Mucosa of gallbladder (tissue), 1 donor: ENCODE results near the gene SLC25A26. TPM values are rescaled to one million over a fixed set of nuclear protein-coding genes. Genes with fewer than 3 reads are reported as not detected.
A peak's percentile ranks its signal among the peaks of the same experiment; 100 is the strongest.

Experiments
- DNase-seq: peaks from one replicate; pipeline ENCODE4 v3.0.0-alpha.2; 2020; ENCODE audit warnings: low spot score
- total RNA-seq: library from RNA; stranded (reverse); gene quantifications from one replicate; pipeline ENCODE4 v1.2.1, GENCODE V29; 2021
- donor health status: DM: no; HTN: no; CAD: no.

Gene SLC25A26
- total RNA-seq, 1 donor from 2014 or later = 17.1 TPM

DNA sequence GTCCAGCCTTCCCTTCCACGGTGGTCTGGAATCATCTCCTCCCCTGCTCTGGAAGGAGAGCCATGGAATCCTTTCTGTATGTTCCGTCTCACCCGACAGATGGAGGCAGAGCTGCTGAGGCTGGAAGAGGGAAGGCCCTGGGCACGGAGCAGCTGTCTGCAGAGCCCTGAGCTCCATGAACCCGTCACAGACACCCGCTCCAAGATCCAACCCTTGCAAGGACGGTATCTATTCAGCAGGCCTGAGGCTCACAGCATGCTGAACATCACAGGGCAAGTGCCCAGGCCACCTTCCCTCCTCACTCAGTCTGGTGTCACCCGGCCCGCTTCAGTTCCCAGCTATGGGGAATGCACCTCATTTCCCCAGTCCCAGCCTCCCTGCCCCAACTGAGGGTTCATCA lies 176.1 kb downstream of the SLC25A26 start:
- DNase-seq = no peak

DNA sequence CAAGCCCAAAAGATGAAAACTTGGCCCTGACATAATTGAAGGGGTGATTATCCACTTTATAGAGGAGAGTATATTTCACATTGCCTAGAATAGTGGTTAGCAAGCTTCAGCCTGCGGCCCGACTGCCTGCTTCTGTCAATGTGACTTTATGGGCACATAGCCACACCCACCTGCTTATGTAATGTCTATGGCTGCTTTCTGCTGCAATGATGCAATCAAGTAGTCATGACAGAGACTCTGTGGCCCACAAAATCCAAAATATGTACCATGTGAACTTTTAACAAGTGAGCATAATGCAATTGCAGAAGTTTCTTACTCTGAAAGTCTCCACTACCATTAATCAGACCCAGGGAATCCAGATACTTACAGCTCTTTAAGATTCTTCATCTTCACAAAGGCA lies 176.9 kb downstream of the SLC25A26 start:
- no peak for DNase-seq

DNA sequence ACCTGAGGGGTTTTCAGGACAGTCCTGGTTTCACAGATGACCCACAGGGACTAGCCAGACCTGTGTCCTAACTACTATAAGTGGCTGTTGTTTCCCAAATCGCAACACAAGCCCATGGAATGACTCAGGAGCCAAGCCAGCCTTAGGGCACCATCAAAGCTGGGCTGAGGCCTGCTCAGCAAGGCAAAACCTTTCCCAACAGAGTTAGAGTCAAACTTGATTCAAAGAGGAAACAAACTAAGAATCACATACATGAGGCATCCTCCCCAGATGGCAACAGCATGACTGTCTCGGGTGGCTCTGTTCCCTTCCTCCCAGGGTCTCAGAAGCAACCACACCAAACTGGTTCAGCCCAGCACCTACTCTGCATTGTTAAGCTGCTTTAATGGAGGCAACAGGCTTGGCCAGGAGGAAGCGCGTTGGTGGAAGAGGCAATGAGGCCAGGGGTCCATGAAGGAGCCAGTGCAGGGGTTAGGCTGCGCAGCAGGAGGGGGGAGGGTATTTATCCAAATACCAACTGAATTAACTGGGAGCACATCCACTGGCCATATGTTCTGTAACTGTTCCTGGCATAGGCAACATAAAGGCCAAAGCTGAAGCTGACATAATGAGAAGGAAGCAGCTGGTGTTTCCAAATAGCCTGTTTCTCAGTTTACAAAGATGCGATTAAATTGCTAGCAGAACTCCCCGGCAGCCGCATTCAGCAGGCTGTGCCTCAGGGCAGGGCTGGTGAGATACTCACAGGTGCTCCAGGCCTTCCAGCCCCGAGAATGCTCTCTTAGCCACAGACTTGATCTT lies 177.6 kb downstream of the SLC25A26 start:
- no peak for DNase-seq

DNA sequence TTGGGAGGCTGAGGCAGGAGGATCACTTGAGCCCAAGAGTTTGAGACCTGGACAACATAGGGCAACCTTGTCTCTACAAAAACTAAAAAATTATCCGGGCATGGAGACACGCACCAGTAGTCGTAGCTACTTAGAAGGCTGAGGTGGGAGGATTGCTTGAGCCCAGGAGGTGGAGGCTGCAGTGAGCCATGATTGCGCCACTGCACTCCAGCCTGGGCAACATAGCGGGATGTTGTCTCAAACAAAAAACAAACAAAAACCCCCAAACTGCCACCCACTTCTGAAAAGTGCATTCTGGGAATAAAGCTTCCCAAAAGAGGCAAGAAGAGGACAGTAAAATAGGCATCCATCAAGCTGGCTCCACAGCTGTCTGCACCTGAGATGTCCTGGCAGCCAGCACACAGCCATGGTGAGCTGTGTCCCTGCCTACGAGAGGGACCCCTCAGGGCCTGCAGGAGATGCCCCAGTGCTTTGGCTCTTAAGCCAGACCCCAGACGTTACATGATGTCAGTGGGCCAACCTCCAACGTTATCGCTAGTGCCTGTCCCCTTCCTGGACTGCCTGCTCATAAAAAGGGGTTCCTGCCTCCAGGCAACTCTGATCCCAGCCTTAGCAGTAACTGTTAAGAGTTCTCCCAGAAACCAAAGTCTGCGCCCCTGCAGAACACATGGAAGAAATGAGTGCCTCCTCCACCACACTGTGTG lies 178.9 kb downstream of the SLC25A26 start:
- DNase-seq = no peak

DNA sequence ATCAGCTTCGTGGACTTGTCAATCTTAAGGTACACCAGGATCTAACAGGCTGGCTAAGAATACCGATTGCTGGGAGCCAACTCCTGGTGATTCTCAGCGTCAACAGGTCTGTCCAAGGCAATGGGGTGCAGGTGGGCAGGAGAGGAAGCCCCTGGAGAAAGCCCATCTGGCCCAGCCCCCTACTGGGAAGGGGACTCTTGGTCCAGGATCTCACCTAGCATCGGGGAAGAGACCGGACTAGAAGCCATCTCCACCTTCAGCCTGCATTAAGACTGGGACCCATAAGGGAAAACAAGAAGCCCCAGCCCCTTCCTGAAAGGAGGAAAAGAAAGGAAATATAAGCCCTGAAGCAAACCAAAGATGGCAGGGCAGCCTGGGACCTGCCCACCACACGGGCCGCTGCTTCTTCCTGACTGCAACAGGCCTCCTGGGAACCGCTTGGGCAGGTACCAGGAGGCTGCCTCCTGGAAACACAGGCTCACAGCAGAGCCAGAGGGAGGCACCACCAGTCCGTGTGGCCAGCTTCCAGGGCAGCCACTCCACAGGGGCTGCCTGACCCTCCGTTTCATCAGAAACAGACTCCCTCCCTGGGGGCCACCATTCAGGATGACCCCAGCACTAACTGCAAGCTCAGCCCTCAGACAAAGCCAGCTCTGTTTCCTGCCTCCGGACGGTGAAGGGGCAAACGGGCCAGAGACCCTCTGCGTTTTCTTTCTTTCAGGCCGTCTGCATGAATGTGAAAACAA lies 179.8 kb downstream of the SLC25A26 start:
- no peak for DNase-seq

DNA sequence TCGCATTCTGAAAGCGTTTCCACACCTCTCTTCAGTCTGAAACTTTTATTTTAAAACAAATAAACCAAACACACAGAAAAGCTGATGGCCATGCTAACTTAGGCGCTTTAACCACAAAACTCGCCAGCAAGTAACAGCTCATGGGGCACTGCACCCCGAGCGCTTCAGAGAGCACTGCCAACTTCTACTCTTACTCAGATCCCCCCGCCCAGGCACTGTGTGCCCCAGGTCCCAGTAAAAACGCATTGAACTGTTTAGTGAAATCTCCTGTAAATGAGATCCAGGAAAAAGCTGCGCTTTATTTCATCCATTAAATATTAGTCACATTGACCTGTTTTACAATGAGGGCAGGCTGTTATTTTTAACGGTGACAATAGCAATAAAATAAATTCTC lies 180.4 kb downstream of the SLC25A26 start:
- no peak for DNase-seq

DNA sequence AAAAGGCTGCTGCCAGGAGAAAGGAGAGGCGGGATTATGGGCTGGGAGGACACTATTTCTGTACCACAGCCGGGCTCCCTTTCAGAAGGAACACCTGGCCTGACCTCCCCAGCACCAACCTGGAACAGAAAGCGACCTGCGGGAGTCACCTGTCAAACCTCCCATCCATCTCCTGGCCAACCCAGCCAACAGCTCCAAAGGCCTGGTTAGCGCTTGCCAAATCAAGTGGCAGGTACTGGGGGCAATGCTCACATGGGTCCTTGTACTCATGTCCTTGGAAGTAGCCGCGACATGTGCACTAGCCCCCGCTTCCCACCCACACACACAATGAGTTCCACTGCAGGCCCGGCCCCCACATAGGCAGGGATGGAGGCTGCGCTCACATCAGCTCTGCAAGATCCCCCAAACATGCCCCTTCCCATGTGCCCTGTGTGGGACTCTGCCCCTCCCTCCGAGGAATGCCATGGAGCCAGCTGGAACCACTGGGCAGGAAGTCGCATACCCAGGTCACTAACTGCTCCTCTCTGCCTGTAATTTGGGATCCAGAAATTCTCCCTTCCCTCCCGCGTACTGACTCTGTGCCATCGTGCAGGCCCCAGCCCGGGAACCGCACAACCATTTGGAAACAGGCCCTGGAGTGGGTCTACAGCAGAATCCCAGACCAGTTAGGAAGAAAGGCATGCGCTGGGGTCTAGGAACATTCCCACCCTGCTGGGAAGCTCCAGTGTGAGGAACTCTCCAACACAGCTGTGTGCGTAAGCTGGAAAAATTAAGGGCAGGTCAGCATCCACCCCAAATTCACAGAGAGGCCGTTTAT lies 181.1 kb downstream of the SLC25A26 start:
- no peak for DNase-seq

DNA sequence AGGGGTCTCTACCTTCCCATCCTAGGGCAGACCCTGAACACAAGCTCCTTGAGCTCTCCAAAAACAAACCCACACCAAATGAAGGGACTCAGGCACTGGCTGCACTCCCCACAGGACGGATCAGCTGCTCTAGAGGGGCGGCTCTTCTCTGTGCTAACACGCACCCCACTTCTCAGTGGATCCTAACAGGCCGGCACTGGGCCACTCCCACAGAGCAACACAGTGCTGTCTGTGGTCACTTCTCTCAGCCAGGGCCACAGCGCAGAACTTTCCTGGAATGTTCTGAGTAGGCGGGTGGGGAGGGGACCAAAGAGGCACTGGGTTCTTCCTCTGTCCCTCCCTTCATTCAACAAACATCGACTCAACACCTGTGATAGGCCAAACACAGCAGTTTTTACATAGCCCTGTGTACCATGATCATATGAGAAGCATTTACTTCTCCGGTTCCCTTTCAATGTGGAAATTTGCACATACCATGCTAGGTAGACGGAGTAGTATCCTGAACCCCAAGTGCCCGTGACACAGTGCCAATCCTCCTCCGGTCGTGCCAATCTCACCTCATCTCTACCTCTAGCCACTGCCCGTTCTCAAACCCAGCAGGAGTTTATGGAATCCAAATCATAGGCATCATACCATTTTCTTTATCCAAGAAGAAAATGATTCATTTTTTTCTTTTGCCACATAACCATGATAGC lies 181.9 kb downstream of the SLC25A26 start:
- DNase-seq = no peak

DNA sequence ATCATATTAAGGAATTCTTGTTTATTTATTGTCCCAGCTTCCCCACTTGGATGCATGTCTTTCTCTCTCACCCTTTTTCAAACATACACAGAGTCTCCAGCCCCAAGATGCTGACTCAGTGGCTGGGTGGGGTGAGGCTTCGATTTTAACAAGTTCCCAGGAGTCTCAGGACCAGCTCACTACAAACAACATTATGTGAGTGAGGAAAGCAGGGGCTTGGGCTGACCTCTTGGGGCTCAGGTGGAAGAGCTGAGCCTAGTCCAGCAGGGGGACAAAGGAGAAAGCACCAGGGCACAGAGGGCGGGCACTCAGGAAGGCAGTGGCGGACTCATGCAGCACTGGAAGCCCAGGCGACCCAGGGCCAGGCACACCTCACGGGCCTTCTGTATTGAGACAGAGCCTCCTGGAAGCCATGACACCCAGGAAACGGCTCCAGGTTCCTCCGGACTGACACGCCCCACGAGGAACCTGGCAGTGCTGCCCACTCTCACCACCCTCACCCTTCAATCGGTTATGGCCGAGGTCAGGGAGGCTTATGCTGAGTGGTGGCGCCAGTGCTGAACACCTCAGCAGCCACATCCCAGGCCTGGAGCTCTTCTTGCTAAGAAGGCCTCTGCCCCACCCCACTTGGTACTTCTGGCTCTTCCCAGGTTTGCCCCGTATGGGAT lies 182.7 kb downstream of the SLC25A26 start:
- no peak for DNase-seq

DNA sequence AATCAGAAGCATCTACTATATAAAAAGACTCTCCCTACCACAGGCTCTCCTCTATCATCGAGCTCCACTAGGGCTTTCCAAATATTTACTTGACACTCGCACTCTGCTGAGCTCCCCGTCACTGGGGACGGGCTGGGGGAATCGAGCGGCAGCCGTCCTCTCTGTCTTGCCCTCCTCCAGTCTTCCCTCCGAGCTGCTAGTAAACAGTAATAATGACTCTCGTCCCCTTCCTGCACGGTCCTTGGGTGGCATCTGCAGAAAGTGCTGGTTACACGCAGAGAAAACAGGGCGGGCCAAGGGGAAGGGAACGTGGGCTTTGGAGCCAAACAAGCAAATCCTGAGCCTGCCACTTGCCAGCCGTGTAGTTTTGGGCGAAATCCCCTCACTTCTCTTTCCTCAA lies 183.4 kb downstream of the SLC25A26 start:
- no peak for DNase-seq

DNA sequence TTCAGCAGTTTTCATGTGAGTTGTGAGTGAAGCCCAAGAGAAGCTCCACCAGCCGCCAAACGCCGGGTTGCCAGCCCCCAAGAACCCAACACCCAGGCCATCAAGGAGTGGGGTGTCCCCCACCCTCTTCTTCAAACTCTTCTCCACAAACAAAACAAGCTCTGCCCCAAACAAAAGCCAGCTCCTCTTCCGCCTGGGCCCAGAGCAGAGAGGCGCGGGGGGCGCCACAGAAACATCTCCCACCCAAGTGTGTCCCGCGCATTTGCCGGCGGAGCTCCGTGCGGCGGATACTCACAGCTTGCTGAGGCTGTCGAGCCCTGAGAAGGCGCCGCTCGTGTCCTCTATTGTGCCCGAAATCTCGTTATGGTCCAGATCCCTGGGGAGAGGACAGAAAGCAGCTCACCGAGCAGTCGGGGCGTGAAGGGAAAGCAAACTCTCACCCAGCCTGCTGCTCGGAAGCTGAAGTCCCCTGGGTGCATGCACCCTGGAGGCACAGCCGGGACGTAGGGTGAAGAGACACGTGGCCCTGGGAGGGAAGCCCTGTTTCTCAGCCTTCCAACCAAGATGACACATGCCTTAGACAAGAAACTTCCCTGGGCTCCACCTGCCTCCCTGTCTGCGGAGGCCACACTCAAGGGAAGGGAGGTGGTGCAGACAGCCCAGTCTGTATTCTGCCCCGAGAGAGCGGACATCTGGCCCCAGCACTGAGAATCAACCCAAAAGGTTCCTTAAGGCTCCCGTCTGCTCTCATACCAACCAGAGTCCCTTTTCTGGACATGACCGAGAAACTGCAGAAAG lies 184.3 kb downstream of the SLC25A26 start:
- DNase-seq = no peak

DNA sequence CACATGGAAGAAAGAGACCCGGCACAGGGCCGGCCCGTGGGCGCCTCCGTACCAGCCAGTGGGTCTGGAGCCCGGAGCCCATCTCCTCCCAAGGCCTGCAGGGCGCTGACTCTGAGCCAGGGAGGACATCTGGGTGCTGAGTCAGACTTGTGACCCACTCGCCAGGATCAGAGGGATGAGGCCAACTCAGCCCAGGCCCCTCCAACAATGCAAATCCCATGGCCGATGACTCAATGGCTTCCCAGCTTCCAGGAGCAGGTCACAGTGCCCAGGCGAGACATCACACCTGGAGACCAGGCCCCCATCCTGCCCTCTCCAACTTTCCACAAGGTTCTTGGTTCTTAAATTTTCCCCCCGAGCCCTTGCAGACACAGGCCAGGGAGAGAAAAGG lies 184.9 kb downstream of the SLC25A26 start:
- DNase-seq = no peak

DNA sequence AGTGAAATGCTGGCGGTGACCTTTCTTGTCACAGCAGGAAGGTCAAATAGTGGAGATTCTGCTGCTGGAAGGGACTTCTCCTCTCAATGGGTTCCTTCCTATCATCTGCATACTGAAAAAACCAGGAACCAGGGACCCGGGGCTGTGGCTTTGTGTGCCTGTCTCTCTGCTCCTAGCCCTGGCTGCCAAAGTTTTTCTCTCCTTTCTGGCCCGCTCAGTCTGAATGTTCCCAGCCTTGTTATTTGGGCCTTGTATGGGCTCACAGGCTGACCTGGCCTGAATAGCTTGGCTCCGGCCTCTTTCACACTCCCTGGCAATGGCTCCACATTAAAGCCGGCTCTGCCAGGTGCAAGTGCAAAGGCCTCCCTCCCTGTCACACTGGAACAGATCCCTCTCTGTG lies 185.4 kb downstream of the SLC25A26 start:
- no peak for DNase-seq

DNA sequence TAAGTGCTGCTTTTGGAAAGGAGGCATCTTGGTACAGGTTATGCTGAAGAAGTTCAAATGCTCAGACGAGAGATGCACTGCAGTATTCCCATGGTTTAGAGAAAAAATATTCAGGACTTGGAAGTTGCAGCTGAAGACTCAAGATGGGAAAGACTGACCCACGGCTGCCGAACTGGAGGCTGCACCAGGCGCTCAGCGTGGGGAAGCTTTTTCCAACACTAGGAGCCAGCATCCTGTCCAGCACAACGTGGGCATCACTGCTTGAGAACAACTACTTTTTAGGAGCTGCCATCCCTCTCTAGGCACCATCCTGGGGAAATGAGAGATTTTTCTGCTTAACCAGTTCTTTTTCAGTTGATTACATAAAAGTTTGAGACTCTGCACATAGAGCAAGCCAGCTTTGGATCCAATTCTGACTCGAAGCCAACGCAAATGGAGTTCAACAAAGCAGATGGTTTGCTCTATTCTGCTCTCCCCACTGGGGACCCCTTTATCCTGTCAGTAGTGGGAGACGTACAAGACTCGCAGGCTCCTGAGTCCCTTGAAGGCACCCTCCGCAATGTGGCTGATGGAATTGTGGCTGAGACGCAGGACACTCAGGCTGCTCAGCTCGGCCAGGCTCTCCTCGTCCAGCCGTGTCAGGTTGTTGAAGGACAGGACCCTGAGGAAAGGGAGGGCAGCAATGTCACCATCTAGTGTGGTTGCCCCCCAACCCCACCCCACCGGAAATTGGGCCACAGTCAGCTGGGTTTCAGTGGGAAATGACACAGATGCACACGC lies 186.2 kb downstream of the SLC25A26 start:
- no peak for DNase-seq

DNA sequence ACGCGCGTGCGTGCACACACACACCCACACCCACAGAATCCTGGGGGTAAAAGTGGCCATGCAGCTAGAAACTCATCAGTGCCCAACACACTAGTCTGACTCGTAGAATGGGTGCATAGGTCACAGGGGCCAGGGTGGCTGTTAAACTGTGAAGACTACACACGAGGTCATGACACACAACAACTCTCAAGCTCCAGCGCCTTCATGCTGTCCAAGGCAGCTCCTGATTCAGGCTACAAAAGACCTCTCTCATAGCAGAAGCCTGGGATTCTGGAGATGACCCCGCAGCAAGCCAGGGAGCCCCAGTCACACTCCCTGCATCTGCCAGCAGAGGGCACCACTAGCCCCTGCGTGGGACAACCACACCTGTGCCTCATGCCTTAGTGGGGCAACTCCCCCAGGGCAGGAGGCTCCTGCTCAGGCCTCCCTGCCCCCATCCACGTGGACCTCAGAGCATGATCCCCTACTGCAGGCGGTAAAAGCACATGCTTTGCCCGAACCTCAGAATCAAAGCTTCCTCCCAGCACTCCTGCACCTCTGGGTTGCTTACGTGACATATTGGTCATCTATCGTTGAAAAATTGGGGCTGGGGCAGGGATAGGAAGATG lies 186.9 kb downstream of the SLC25A26 start:
- peak; percentile 61 for DNase-seq

DNA sequence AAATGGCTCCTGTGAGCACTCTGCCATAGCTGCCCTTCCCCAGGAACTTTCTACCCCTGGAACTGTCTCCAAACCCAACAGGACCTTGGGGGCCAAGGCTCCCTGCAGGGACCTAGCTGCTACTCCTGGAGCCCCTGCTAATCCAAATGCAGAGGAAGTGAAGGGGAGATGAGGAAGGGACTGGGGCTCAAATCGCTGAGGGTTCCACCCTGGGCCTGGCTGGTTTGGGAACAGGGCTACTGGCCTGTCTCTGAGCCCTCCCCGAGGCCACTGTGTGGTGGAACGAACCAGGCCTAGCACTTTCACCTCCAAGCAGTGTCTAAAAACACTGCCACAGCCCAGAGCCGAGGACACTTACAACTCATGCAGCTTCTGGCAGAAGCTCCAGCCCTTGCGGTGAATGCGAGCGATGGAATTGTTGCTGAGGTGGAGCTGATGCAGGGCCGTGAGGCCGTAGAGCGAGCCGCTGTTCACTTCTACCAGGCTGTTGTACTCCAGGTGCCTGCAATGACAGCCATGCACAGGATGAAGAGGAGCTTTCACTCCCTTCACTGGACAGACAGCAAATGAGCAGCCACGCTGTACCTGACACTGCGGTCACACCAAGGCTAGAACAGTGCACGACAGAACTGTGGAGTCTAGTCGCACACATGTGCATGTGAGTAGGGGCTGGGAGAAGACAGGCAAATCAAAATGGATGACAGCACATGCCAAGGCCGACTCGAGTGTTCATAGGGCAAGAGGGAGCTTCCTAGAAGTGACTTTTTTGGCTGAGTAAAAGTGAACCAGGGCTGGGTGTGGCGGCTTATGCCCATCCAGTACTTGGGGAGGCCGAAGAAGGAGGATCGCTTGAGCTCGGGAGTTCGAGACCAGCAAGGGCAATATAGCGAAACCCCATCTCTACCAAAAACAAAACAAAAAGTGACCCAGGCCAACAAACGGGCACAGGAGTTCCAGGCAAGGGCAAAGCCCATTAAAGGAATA lies 189.3 kb downstream of the SLC25A26 start:
- DNase-seq = no peak

DNA sequence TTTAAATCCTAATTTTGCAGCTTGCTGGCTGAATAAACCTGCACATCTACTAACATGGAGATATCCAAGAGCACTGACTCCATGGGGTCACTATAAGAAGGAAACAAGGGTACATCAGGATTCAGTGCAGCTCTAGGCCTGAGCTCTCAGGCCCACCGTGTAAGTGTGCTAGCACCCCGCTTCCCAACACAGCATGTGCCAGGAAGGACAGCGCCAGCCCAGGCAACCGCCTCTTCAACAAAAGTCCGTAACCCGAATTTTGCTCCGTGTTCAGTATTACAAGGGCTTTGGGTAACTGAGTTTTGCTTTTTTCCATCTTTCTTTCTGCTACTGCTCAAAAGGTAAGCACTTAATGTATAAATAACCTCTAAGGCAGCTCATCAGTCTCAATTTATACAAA lies 190.2 kb downstream of the SLC25A26 start:
- DNase-seq = no peak
